A172 (cell line): ENCODE data around the gene ROR1. TPM values are rescaled to one million over a fixed set of nuclear protein-coding genes. Genes with fewer than 3 reads are reported as not detected.

Source experiments
- DNase-seq: peaks from one replicate; pipeline ENCODE4 v3.0.0-alpha.2; 2015; ENCODE audit warnings: low spot score
- total RNA-seq: library from RNA; depleted of rRNA; stranded (reverse); fragments of >200 nt; shearing (Covaris generic); gene quantifications from 2 replicates; pipeline ENCODE4 v1.2.3, GENCODE V29; 2014; rRNA removed

ROR1 gene
- total RNA-seq, result 7.0 and 9.7 TPM in 2 replicates

GRCh38 chr1:63773815-63774616 is at the start of gene ROR1:
TSS of gene ROR1 (plus strand) at chr1:63774017.
- DNase-seq, result peak; percentile 74

GRCh38 chr1:63724375-63724899 is 49.4 kb upstream of the ROR1 start:
- DNase-seq, result no peak

- no peak for DNase-seq
Measured at GRCh38 chr1:63728611-63729226, 45.1 kb upstream of the ROR1 start.

GRCh38 chr1:63729227-63729620 is 44.6 kb upstream of the ROR1 start:
- no peak for DNase-seq

GRCh38 chr1:63730211-63730610 is 43.6 kb upstream of the ROR1 start:
- peak; percentile 27 for DNase-seq

GRCh38 chr1:63731117-63732043 is 42.4 kb upstream of the ROR1 start:
- peak; percentile 99 for DNase-seq

- DNase-seq, result peak; percentile 12
Measured at GRCh38 chr1:63732666-63733065, 41.2 kb upstream of the ROR1 start.

GRCh38 chr1:63738772-63739171 is 35.0 kb upstream of the ROR1 start:
- DNase-seq, result no peak

GRCh38 chr1:63739452-63739851 is 34.4 kb upstream of the ROR1 start:
- no peak for DNase-seq

GRCh38 chr1:63740432-63740831 is 33.4 kb upstream of the ROR1 start:
- no peak for DNase-seq

- no peak for DNase-seq
Measured at GRCh38 chr1:63742526-63742925, 31.3 kb upstream of the ROR1 start.

GRCh38 chr1:63743781-63744180 is 30.0 kb upstream of the ROR1 start:
- no peak for DNase-seq

GRCh38 chr1:63746129-63746864 is 27.5 kb upstream of the ROR1 start:
- DNase-seq, result no peak

GRCh38 chr1:63747445-63747844 is 26.4 kb upstream of the ROR1 start:
- no peak for DNase-seq

GRCh38 chr1:63748046-63748580 is 25.7 kb upstream of the ROR1 start:
- DNase-seq, result no peak

GRCh38 chr1:63748641-63749040 is 25.2 kb upstream of the ROR1 start:
- DNase-seq, result no peak

GRCh38 chr1:63750721-63751120 is 23.1 kb upstream of the ROR1 start:
- DNase-seq, result no peak

- DNase-seq, result no peak
Measured at GRCh38 chr1:63752176-63752575, 21.6 kb upstream of the ROR1 start.

GRCh38 chr1:63753591-63753990 is 20.2 kb upstream of the ROR1 start:
- no peak for DNase-seq

GRCh38 chr1:63756839-63757238 is 17.0 kb upstream of the ROR1 start:
- no peak for DNase-seq

GRCh38 chr1:63757334-63757733 is 16.5 kb upstream of the ROR1 start:
- DNase-seq, result no peak
